Measurements from ENCODE around the gene PDE4D. TPM values are rescaled to one million over a fixed set of nuclear protein-coding genes. Genes with fewer than 3 reads are reported as not detected.

The PDE4D gene
- total and polyA plus RNA-seq, 2 experiments from 2014 or later, result 21.9 to 54.2 TPM

DNA sequence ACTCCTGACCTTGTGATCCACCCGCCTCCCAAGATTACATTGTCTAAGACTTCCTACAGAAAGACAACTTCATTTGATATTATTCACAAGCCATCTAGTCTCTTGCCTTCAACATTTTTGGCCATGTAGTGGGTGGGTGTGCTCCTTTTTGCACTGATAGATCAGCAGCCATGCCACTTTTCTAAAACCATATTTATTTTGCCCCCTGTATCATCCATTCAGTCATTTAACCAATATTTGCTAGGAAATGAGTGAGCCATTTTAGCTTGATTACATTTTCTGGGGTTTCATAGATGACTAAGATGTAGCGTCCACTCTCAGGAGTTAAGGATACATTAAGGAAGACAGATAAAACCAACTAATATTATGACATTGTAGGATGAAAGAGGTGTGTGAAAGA lies 755.0 kb downstream of the PDE4D start:
- no peak overlapping the region for H3K27ac ChIP-seq
- no peak overlapping the region for H3K4me3 ChIP-seq
- no peaks in the 10 kb centered on the region for H3K9me3 ChIP-seq (ENCODE audit: low read depth)
- H3K36me3 ChIP-seq, result no peaks in the 10 kb centered on the region
- no peaks in the 10 kb centered on the region for H3K27me3 ChIP-seq
- no peaks in the 10 kb centered on the region for H3K4me1 ChIP-seq (ENCODE audit: low read depth)
- DNase-seq (ENCODE audit: low read depth in 1 of 2, low spot score in 1 of 2), result no peak
- TF ChIP-seq, protein P1, sequence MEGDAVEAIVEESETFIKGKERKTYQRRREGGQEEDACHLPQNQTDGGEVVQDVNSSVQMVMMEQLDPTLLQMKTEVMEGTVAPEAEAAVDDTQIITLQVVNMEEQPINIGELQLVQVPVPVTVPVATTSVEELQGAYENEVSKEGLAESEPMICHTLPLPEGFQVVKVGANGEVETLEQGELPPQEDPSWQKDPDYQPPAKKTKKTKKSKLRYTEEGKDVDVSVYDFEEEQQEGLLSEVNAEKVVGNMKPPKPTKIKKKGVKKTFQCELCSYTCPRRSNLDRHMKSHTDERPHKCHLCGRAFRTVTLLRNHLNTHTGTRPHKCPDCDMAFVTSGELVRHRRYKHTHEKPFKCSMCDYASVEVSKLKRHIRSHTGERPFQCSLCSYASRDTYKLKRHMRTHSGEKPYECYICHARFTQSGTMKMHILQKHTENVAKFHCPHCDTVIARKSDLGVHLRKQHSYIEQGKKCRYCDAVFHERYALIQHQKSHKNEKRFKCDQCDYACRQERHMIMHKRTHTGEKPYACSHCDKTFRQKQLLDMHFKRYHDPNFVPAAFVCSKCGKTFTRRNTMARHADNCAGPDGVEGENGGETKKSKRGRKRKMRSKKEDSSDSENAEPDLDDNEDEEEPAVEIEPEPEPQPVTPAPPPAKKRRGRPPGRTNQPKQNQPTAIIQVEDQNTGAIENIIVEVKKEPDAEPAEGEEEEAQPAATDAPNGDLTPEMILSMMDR (IDR thresholded peaks at IDR 0.05; ENCODE audit: low read depth, low read length), result no peak

DNA sequence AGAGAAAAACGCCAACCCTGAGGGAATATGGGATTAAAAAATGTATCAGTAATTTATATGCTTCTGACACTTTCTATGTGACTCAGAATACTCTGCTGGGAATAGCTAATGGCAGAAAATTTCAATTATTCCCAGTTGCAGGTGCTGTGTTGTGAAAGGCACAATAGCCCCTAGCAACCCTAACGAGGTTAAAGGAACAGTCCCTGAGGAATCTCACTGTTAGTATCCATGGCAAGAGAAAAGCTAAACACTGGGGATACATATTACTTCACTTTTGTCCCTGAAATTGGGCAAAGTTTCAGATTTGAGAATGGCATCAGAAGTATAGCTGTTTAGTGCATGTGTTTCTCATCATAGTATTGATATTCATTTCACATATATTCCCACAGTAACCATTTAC lies 755.7 kb downstream of the PDE4D start:
- no peak for DNase-seq (ENCODE audit: low read depth in 1 of 2, low spot score in 1 of 2)
- TF ChIP-seq, protein P1 (IDR thresholded peaks at IDR 0.05; ENCODE audit: low read depth, low read length), result no peak
- no peaks in the 10 kb centered on the region for H3K27me3 ChIP-seq
- H3K4me3 ChIP-seq, result no peak overlapping the region
- H3K4me1 ChIP-seq (ENCODE audit: low read depth), result no peaks in the 10 kb centered on the region
- no peaks in the 10 kb centered on the region for H3K9me3 ChIP-seq (ENCODE audit: low read depth)
- H3K36me3 ChIP-seq, result no peaks in the 10 kb centered on the region
- no peak overlapping the region for H3K27ac ChIP-seq

DNA sequence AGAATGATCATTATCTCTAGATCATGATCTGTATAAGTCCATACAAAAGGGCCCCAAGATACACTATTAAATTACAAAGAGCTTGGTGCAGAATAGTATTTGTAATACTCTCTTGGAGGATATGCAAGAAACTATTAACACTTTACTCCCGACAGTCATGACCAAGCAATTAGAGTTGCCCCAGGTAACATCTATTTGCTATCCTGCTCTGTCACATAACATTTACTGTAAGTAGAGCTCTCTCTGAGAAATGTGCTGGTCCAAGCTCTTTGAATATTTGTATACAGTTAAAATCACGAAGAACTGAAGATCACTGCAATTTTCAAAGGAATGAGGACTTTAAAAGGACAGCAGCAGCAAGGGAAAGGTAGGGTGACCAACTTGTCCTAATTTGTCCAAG lies 757.0 kb downstream of the PDE4D start:
- H3K4me3 ChIP-seq, result no peak overlapping the region
- H3K27me3 ChIP-seq, result no peaks in the 10 kb centered on the region
- TF ChIP-seq, protein P1 (IDR thresholded peaks at IDR 0.05; ENCODE audit: low read depth, low read length), result no peak
- H3K9me3 ChIP-seq (ENCODE audit: low read depth), result no peaks in the 10 kb centered on the region
- H3K36me3 ChIP-seq, result no peaks in the 10 kb centered on the region
- H3K27ac ChIP-seq, result no peak overlapping the region
- no peaks in the 10 kb centered on the region for H3K4me1 ChIP-seq (ENCODE audit: low read depth)
- no peak for DNase-seq (ENCODE audit: low read depth in 1 of 2, low spot score in 1 of 2)

DNA sequence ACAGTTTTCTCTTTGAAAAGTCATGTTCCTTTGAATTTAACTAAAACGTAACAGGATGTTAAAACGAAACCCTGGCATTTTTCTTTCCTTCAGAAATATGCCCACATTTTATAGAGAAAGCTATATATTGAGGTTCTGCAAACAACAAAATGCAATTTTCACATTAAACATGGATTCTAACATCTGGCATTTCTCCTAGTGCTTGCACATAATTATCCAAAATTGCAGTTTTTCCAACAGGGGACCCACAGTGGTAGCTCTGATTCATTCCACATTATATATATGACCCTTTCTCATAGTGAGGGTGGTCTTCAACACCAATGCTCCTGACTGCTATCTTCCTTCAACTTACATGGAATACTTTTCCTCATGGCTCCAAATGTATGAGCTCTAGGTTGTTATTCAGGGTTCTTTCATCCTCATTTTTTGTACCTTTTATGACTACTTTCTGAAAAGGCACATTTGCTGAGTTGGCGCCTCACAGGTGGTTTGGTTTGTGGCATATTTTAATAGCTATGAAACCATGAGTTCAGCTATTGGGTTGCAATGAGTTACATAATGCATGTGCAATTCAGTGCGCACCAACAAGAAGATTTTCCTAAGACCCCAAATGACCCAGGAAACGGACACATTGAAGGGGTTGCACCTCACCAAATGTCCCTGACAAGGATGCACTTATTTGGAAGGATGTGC lies 758.9 kb downstream of the PDE4D start:
- Histone ChIP-seq H3K4me1 (ENCODE audit: low read depth) (no peaks in the 10 kb centered on the region), H3K9me3 (ENCODE audit: low read depth) (no peaks in the 10 kb centered on the region), H3K27ac (no peak overlapping the region), H3K27me3 (no peaks in the 10 kb centered on the region), H3K36me3 (no peaks in the 10 kb centered on the region), H3K4me3 (no peak overlapping the region)
- TF ChIP-seq, protein P1 (IDR thresholded peaks at IDR 0.05; ENCODE audit: low read depth, low read length), result no peak
- DNase-seq (ENCODE audit: low read depth in 1 of 2, low spot score in 1 of 2), result no peak

DNA sequence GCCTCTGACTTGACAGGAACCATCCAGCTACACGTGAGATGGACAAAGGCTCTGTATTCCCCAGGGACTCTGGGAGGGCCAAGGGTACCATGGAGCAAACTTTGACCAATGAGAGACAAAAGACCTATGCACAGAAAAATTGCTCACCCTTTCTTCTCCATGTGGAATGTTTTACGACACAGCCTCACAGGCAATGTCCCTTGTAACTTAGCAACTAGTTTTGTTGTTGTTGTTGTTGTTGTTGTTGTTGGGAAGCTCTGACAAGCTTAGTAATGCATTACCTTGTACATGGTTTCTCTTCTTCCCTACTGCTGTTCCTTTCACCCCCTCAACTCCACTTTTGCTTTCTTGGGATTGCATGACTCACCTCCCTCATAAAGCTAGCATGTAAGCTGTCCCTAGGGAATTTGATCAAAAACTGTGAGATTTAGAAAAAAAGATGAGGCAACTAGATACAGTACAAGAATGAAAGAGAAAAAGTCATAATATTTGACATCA lies 759.7 kb downstream of the PDE4D start:
- Histone ChIP-seq H3K4me1 (ENCODE audit: low read depth) (peaks cover 7% of the 10 kb centered on the region), H3K36me3 (no peaks in the 10 kb centered on the region), H3K9me3 (ENCODE audit: low read depth) (no peaks in the 10 kb centered on the region), H3K27ac (no peak overlapping the region), H3K27me3 (no peaks in the 10 kb centered on the region), H3K4me3 (no peak overlapping the region)
- DNase-seq (ENCODE audit: low read depth in 1 of 2, low spot score in 1 of 2), result peak in 1 of 2 donors; percentile 84
- TF ChIP-seq, protein P1 (IDR thresholded peaks at IDR 0.05; ENCODE audit: low read depth, low read length), result no peak

All from cardiac muscle cell (in vitro differentiated cells and primary cell).